Smooth muscle cell (in vitro differentiated cells): ENCODE measurements around the gene TMEM222. TPM values are rescaled to one million over a fixed set of nuclear protein-coding genes. Genes with fewer than 3 reads are reported as not detected.
A peak's percentile ranks its signal among the peaks of the same experiment; 100 is the strongest.

ENCODE experiments used
- DNase-seq: peaks from one replicate; lab custom pipeline; 2025; ENCODE audit not compliant: unreplicated experiment; lab: John Stamatoyannopoulos, UW
- H2AFZ ChIP-seq: fragments of 200-600 bp; sonication (generic); 2 replicates; pipeline ENCODE4 v1.6.0; 2016; ENCODE audit warnings: antibody characterized with exemption, low read depth, mild to moderate bottlenecking
- H3F3A ChIP-seq: fragments of 200-600 bp; sonication (generic); 2 replicates; pipeline ENCODE4 v1.6.0; 2017; ENCODE audit warnings: antibody characterized with exemption, low read depth
- H3K27ac ChIP-seq: fragments of 200-600 bp; sonication (generic); 2 replicates; pipeline ENCODE4 v1.5.1; 2016; ENCODE audit warnings: low read depth, mild to moderate bottlenecking
- H3K27me3 ChIP-seq: fragments of 200-600 bp; sonication (generic); 2 replicates; pipeline ENCODE4 v1.6.1; 2016; ENCODE audit warnings: low read depth, mild to moderate bottlenecking
- H3K36me3 ChIP-seq: fragments of 200-600 bp; sonication (generic); 2 replicates; pipeline ENCODE4 v1.5.1; 2016; ENCODE audit warnings: low read depth
- H3K4me1 ChIP-seq: fragments of 200-600 bp; sonication (generic); 2 replicates; pipeline ENCODE4 v1.5.1; 2016; ENCODE audit warnings: low read depth
- H3K4me2 ChIP-seq: fragments of 200-600 bp; sonication (generic); 2 replicates; pipeline ENCODE4 v1.6.0; 2016; ENCODE audit warnings: mild to moderate bottlenecking
- H3K4me3 ChIP-seq: fragments of 200-600 bp; sonication (generic); 2 replicates; pipeline ENCODE4 v1.5.1; 2016; ENCODE audit warnings: mild to moderate bottlenecking
- H3K79me2 ChIP-seq: fragments of 200-600 bp; sonication (generic); 2 replicates; pipeline ENCODE4 v1.6.0; 2016; ENCODE audit warnings: low read depth, mild to moderate bottlenecking
- H3K9ac ChIP-seq: fragments of 200-600 bp; sonication (generic); 2 replicates; pipeline ENCODE4 v1.6.0; 2016; ENCODE audit warnings: low read depth
- H3K9me3 ChIP-seq: fragments of 200-600 bp; sonication (generic); replicated peaks from 2 replicates; pipeline ENCODE4 v1.5.1; 2016; ENCODE audit warnings: low read depth
- H4K20me1 ChIP-seq: fragments of 200-600 bp; sonication (generic); 2 replicates; pipeline ENCODE4 v1.6.0; 2016; ENCODE audit warnings: low read depth
- CTCF ChIP-seq: fragments of 200-600 bp; sonication (generic); IDR thresholded peaks from 2 replicates; pipeline ENCODE4 v1.5.1; 2017; ENCODE audit warnings: borderline replicate concordance, mild to moderate bottlenecking, antibody characterized with exemption; ENCODE audit not compliant: insufficient read depth, poor library complexity, severe bottlenecking
- WGBS: methylation state at CpG from one replicate; pipeline ENCODE4 v1.1.7; 2016; ENCODE audit warnings: low lambda C conversion rate; 5-methylcytosine and 5-hydroxymethylcytosine counted together
- polyA plus RNA-seq: library from polyadenylated mRNA; unstranded; fragments of >200 nt; fragmentation: Nextera tagmentation; extraction: Ambion mirVana; gene quantifications from 2 replicates; pipeline ENCODE4 v1.2.1, GENCODE V29; 2016
- total RNA-seq: library from RNA; depleted of rRNA; stranded (reverse); fragments of >200 nt; gene quantifications from 2 replicates; pipeline ENCODE4 v1.2.3, GENCODE V29; 2014

The TMEM222 gene
- total and polyA plus RNA-seq, 2 experiments from 2014 or later = 28.0 to 49.3 TPM

DNA sequence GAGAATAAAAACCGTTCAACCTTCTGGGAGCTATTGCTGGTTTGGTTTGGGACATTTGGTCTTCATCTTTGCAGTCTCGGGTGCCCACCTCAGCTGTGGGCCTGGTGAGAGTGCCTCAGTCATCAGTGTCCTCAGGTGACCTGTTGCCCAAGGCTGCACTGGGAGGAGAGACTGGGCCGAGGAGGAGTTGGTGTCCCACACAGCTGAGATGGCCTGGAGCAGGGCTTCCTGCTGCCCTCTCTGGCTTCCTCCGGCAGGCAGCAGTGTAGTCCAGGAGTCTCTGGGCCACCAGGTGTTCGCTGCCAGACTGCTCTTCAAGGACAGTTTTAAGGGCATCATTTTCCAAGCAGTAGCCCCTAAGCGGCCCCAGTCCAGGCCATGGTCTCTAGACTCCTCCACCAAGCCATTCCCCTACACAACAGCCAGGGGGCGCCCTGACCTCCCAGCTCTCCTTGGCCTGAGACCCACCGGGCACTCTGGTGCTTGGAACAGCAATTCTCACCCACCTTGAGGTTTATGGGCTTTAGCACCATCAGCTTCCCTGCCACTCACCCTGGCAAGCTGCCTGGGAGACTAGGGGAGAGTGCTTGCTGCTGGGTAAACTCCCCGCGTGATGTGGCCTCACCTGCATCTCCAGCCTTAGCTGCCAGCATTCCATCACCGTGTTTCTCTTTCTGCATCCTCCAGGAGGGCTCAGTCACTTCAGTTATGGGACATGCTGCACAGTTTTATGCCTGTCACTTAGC lies 10.7 kb downstream of the TMEM222 start:
- Histone ChIP-seq H3K27ac (no peak overlapping the region), H3K4me1 (no peaks in the 10 kb centered on the region), H3K36me3 (no peaks in the 10 kb centered on the region), H3K4me3 (no peak overlapping the region), H2AFZ (no peak overlapping the region), H3K79me2 (peaks cover 29% of the 10 kb centered on the region), H3K27me3 (no peaks in the 10 kb centered on the region), H4K20me1 (peaks cover 29% of the 10 kb centered on the region), H3K9ac (no peak overlapping the region), H3F3A (no peaks in the 10 kb centered on the region), H3K9me3 (no peaks in the 10 kb centered on the region), H3K4me2 (no peak overlapping the region)
- WGBS = 76% methylated on average over 11 of the region's 11 CpGs
- no peak for DNase-seq
- peak; percentile 78 for TF ChIP-seq CTCF

- WGBS = 94% methylated on average over 17 of the region's 17 CpGs
- Histone ChIP-seq H3K4me1 (peaks cover under 1% of the 10 kb centered on the region), H3F3A (no peaks in the 10 kb centered on the region), H4K20me1 (peaks cover 18% of the 10 kb centered on the region), H3K9ac (no peak overlapping the region), H3K4me2 (no peak overlapping the region), H3K4me3 (no peak overlapping the region), H3K27ac (no peak overlapping the region), H3K36me3 (no peaks in the 10 kb centered on the region), H2AFZ (no peak overlapping the region), H3K9me3 (no peaks in the 10 kb centered on the region), H3K27me3 (no peaks in the 10 kb centered on the region), H3K79me2 (peaks cover 18% of the 10 kb centered on the region)
- no peak for TF ChIP-seq CTCF
- no peak for DNase-seq
These were observed 11.8 kb downstream of the TMEM222 start for GRCh38 chr1:27333717-27334279.

- H3K4me2 ChIP-seq = no peak overlapping the region
These were observed 13.8 kb downstream of the TMEM222 start for GRCh38 chr1:27335506-27336422.

More at GRCh38 chr1:27335506-27336422, 13.8 kb downstream of the TMEM222 start:
- Histone ChIP-seq H3K9me3 (no peaks in the 10 kb centered on the region), H4K20me1 (no peaks in the 10 kb centered on the region), H3K4me3 (no peak overlapping the region), H3K27ac (no peak overlapping the region), H3K79me2 (no peaks in the 10 kb centered on the region), H3K9ac (no peak overlapping the region), H3K4me1 (peaks cover 8% of the 10 kb centered on the region), H2AFZ (no peak overlapping the region), H3K36me3 (no peaks in the 10 kb centered on the region), H3K27me3 (no peaks in the 10 kb centered on the region), H3F3A (no peaks in the 10 kb centered on the region)
- no peak for DNase-seq
- no peak for TF ChIP-seq CTCF
- WGBS = 93% methylated on average over 17 of the region's 17 CpGs
